Sigmoid colon (tissue), 4 donors: Measurements from ENCODE around the gene KCNAB3.

Experiments
- CTCF ChIP-seq, 4 experiments: fragments of 450-650 bp in 3 of 4; fragments of 200-600 bp in 1 of 4; IDR thresholded peaks; one replicate each; pipeline ENCODE4 v1.5.1; 2016 to 2019; ENCODE audit warnings: antibody characterized with exemption in 4 of 4, mild to moderate bottlenecking in 3 of 4, moderate library complexity in 2 of 4
- POLR2A ChIP-seq, 2 donors: fragments of 450-650 bp; IDR thresholded peaks; one replicate each; pipeline ENCODE4 v1.6.1; 2016; ENCODE audit warnings: antibody characterized with exemption in 2 of 2, mild to moderate bottlenecking in 2 of 2, moderate library complexity in 2 of 2
- POLR2AphosphoS5 ChIP-seq, 4 donors: sonication (generic); formaldehyde crosslinking; IDR thresholded peaks; one replicate each; pipeline ENCODE4 v1.6.1; 2017; ENCODE audit warnings: antibody characterized with exemption in 4 of 4

GRCh38 chr17:7955414-7956227 is 26.0 kb upstream of the KCNAB3 start:
- TF ChIP-seq CTCF (IDR thresholded peaks at IDR 0.05) (no peak), POLR2A (IDR thresholded peaks at IDR 0.05) (no peak), POLR2AphosphoS5 (IDR thresholded peaks at IDR 0.05) (peak in 2 of 4 donors; percentile 54 to 56)
